IgD-negative memory B cell (primary cell): ENCODE data around the gene TGFB2. TPM values are rescaled to one million over a fixed set of nuclear protein-coding genes. Genes with fewer than 3 reads are reported as not detected.

ENCODE experiments used
- polyA plus RNA-seq: library from polyadenylated mRNA; unstranded; fragments of 300-500 nt; fragmentation: Illumina TruSeq; gene quantifications from one replicate; pipeline ENCODE4 v1.2.3, GENCODE V29; 2021

The TGFB2 gene
- polyA plus RNA-seq, 1 donor from 2014 or later: 0.59 TPM

Other genes with a start within 250 kb of the TGFB2 start
- 21.8 TPM for gene RRP15, start 60.0 kb upstream of the TGFB2 start, polyA plus RNA-seq